Midbrain (tissue), 1 donor: ENCODE data around the gene MOCOS.

Experiments
- DNase-seq: peaks from one replicate; lab custom pipeline; 2025; lab: John Stamatoyannopoulos, UW

Gene MOCOS

DNA sequence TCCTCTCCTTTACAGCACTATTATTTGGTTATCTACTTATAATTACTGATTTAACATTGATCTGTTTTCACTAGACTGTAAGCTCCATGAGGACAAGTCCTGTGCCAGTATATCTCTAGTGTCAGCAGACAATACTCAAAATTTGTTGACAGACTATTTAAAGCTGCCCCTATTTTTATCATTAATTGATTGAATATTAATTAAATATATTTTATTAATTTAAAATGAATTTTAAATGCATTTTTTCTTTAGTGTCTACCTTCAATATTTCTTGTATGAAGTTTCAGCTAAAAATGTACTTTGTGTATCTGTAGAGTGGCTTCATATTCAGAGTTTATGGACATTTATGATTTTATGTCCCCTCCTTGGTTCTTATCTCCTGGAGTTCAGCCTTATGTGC is 83.9 kb downstream of the MOCOS start:
- no peak for DNase-seq

DNA sequence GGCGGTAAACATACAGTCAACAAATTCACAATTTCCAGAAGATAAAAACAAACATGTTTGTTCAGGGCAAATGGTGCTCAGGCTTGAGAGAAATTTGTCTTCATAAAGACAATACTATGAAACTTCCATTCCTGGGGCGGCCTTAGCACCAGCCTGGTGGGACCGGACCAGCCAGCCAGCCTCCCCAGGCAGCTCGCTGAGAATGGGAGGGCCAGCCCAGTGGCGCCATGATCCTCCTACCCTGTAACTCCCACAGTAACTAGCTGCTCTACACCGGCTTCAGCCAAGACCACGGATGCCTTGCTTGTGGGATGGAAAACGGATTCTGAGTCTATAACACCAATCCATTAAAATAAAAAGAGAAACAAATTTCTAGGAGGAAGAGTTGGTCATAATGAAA is 86.0 kb downstream of the MOCOS start:
- no peak for DNase-seq

DNA sequence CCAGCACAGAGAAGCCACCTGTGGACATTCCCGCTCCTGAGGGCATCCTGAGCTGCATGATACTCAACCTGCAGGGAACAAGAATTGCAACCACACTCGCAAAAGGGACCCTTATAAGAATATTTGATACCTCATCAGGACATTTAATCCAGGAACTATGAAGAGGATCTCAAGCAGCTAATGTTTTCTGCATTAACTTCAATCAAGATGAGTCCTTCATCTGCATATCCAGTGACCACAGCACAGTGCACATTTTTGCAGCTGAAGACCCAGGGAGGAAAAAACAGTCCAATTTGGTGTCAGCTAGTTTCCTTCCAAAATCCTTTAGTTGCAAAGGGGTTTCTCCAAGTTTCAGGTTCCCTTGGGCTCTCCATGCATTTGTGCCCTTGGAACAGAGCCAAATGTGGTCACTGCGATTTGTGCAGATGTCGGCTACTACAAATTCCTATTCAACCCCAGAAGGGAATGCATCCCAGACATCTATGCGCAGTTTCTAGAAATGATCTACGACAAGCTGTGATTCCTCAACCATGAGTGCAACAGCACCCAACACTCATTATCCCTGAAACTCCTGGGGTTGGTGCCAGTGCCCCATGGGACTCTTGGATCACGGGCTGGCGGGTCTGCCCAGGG is 86.9 kb downstream of the MOCOS start:
- DNase-seq, result no peak

DNA sequence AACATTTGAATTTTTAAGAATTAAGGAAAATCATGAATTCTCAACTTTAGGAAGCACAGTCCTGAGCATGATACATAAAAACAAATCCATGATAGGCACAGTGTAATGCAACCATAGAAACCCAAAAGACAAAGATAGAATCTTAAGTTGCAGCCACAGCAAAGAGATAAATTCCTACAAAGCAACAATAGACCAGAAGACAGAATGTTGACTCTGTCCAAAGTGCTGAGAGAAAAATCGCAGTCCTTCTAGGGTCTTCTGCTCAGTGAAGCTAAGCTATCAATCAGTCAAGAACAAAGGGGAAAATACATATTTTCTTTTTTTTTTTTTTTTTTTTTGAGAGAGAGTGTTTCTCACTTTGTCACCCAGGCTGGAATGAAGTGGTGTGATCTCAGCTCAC is 88.3 kb downstream of the MOCOS start:
- no peak for DNase-seq

DNA sequence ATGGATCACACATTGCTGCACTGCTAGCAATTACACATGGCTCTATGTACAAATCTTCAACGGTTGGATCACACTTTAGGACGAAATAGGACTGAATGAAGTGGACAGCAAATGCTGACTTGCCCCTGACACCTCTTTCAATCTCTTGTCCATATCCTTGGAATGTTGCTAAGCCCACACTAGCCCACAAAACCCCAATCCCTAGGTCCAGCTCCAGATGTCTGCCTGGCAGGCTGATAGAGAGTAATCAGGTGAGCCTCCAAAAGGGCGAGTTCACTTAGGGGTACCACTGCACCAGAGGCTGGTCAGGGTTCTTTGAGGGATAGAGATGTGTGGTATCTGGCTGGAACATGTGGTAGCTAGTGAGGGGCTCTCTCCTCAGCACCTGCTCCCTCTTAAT is 91.7 kb downstream of the MOCOS start:
- no peak for DNase-seq

DNA sequence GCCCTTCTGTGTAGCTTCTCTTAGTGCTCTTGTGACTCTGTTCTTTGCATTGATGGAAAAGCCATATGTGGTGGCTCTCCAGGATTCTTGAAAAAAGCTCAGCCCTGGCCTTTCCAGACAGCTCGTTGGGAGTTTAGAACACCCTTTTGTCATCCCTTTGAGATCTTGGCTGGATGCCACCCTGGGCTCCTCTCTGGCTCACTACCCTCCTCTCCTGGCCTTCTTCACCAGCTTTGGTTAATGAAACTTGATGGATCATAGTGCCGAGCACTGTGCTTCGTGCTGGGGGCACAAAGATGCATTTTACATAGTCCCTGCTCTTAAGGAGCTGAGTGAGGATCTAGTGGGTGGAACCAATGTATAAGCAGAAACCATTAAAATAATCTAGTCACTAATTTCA is 94.6 kb downstream of the MOCOS start:
- no peak for DNase-seq

DNA sequence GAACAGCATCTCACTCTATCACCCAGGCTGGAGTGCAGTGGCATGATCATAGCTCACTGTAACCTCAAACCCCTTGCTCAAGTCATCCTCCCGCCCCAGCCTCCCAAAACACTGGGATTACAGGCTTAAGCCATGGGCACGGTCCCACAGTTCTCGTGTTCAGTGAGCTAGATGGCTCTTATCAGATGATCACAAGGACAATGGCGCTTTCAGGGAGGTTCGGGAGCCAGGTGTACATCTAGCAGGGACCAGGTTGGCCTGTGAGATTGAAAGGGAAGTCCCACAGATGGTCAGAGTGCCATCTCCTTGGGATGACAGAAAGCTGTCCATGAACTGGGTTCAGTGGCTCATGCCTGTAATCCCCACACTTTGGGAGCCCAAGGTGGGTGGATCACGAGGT is 96.2 kb downstream of the MOCOS start:
- no peak for DNase-seq

DNA sequence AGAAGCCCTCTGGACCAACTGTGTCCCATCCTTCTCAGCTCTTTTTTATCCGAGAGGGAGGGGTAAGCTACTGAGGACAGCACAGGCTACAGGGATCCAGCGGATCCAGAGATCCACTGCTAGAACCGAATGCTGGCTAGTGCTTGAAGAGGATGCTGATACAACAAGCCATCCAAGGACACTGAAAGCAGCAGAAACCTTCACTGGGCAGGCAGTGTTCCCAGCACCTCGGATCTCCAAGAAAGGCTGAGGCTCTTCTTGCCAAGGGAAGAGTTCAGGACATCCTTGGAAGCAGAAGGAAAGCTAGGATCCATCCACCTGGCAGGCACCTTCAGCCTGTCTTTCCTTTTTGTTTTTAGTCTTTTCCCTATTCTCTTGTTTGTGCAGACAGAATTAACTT is 97.0 kb downstream of the MOCOS start:
- no peak for DNase-seq

DNA sequence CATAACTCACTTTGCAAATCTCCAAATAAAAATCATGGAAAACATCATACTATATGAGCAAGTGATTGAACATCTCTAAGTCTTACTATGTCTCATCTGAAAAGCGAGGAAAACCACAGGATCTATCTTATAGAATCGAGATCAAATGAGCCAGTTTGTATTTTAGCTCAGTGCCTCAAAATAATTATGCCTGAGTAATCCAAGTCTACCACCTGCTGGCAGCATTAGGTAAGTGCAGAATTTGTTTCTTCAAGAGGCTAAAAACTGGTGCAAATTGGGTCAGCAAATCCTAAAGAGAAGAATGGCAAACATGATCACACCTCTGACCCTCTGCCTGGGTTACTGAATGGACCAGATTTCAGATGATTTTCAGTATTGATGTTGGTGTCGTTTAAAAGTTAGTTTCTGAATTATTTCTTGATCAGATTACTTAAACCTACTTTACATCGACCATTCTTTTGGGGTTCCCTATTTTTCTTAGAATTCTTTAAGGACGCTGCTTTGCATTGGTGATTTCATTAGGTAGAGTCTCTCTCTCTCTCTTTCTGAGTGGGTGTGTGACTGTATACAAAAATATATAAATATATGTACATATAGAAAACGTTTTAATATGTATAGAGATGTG is 97.5 kb downstream of the MOCOS start:
- peak; percentile 78 for DNase-seq

DNA sequence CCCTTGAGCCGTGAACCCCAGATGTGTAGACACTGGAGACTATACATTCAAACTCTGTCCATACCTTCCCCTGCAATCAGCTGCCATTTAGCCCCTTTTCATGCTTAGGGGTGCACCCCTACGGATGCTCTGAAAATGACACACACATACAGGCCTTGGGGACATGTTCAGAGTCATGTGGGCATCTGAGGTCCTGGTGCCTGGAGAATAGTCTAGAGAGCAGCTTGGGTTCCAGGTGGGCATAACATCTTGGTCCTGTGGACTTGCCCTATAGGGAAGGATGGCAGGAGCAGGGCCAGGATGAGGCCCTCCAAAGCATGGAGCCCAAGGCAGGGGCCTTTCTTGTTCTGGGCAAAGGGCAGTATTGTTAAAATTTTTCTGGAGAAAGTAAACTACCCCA is 100.4 kb downstream of the MOCOS start:
- no peak for DNase-seq

DNA sequence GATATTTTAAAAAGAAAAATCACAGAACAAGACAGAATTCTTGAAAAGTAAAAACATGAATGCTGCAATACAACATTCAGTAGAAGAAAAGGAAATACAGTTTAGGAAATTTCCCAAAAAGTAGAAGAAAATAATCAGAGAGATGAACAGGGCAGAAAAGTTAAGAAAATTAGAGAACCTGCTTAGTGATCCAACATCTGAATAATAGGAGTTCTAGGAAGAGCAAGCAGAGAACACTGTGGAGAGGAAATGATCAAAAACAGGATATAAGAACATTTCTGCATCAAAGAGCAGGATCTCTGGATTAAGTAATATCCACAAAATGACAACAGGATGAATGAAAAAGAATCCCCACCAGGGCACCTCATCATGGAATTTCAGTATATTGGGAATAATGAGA is 101.4 kb downstream of the MOCOS start:
- DNase-seq, result no peak

DNA sequence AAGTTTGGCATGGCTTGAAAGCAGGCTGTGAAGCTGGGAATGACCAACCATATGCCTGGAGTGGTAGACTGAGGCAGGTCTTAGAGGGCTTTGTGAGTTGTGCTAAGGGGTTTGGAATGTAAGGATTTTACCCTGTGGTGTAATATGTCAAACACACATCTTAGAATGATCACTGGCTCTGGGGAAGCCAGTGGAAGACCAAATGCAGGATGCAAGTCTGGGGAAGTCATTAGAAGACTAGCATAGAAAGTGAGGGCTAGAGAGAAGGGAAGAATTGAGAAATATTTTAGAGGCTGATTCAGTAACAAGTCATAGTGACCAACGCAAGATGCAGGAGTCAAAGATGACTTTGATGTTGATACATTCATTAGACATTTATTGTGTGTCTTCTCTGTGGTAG is 106.7 kb downstream of the MOCOS start:
- no peak for DNase-seq

DNA sequence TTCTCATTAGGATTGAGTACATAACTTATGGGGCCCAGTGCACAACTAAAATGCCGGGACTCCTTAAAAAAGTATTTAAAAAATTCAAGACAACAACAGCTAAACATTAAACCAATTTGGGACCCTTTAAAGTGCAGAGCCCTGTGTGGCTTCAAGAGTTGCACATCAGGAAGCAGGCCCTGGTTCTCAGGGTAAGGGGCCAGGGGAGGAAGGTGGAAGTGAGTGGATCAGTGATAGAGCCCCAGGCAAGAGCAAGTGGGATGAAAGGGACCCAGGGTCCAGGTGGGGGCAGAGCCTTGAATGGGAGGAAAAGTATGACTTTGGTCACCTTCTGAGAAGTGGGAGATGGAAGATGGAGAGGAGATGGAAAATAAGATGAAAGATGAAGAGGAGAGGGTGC is 107.9 kb downstream of the MOCOS start:
- DNase-seq, result no peak

DNA sequence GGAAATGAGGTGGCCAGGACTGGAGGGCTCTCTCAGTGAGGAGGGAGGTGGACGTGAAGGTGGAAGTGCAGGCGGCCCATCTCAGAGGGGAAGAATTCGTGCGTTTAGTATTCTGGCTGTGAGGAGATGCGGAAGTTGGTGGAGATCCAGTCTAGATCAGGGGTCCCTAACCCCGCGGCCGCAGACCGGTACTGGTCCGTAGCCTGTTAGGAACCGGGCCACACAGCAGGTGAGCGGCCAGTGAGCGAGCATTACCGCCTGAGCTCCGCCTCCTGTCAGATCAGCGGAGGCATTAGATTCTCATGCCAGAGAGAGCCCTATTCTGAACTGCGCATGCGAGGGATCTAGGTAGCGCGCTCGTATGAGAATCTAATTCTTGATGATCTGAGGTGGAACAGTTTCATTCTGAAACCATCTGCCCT is 108.6 kb downstream of the MOCOS start:
- DNase-seq, result no peak

DNA sequence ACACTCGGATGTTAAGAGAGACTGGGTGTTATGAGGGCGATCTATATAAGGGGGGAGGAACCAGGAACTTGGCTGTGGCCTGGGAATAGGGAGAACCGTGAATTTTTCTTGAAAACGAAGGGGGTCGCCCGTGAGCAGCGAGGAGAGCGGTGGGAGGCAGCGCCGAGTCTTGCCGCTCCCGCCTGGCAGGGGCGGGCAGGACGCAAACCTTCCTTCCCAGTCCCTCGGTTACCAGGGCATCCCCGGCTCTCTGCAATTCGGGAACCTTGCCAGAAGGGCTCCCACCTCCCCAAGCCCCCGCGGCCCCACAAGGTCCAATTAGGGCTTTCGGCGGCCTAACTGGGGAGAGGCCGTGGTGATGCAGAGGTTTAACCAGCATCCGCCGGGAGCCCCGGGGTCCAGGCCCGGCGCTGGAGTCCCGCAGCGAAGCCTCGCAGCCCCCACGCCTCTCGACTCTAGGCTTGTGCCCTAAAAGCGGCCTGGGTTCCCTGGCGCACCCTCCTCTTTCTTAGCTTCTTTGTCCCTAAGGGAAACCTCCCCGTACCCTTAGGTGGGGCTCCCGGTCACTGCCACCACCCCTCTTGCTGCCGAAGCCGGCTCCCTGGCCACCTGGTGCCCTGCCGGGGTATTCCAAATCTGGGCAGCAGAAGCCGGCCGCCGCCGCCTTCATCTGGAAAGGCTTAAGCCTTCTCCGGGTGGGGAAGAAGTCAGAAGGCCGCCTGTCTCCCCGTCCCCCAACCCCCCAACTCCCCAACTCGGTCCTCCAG is 109.5 kb downstream of the MOCOS start:
- DNase-seq, result peak; percentile 70

DNA sequence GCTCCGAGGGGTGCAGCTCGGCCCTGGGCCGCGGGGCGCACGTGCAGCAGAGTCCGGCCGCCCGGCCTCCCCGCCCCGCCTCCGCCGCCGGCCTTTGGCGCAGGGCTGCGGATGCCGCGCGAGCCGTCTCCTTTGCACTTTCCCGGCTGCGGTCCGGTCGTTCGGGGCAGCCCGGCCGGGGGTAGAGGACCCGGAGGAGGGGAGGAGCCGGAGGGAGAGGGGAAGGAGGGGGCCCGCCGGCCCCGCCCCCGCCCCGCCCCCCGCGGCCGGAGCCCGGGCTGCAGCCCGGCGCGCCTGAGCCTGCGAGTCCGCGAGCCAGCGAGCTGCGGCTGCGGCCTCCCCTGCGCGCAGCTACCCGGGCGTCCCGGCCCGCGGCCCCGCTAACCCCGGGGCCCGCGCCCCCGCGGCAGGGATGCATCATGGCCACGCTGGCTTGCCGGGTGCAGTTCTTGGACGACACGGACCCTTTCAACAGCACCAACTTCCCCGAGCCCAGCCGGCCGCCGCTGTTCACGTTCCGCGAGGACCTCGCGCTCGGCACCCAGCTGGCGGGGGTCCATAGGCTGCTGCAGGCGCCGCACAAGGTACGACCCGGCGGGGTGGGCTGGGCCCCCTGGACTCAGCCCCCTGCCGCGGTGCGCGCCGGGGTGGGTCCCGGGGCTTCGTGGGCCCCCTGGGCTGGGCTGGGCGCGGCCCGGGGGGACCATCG is 110.3 kb downstream of the MOCOS start, which contains the start of gene FHOD3:
TSS of gene FHOD3 (plus strand) at position 297 of the 709 bp plus-strand sequence. CDS start at position 420, 123 bp downstream.
- peak; percentile 46 for DNase-seq

DNA sequence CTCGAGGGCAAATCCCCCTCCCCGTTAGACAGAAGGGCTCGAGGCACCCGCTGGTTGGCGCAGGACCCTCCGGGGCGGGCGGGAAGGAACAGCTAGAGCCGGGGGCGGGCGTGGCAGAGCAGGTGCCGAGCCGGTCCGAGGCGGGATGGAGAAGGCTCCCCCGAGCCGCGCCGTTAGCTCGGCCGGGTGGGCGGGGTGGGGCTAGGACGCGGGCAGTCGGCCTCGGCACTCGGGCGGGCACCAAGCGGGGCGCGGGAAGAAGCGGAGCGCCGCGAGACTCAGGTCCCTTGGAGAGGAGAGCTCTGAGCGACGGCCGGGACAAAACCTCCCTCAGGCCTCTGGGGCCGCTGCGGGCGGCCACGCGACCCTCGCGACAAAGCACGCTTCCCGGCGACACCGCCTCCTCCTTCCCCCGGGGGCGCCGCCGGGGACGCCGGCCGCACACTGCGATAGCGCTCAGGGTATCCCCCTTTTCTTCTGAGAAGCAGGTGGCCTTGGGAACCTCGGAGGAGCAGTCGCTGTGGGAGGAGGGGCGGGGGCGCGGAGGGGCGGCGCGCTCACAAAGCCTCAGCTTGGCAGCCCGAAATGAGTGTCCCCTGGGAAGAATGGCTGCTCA is 110.9 kb downstream of the MOCOS start:
- DNase-seq, result no peak

DNA sequence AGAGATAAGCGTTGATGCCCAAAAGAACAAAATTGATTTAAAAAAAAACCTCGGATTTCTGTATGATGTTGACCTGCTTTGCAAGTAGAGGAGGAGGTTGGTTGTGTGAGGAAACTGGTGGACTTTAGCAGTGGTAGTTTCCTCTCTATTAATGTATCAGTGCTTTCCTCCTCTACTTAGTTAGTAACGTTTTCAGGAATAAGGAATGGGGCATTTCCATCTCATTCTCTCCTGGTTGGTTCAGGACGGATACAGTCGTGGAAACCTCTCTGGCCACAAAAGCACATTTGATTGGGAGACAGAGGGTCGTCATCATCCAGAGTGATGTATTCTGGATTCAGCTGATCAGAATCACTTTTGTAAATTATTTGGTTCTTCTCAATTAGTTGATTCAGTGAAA is 111.7 kb downstream of the MOCOS start:
- DNase-seq, result no peak

DNA sequence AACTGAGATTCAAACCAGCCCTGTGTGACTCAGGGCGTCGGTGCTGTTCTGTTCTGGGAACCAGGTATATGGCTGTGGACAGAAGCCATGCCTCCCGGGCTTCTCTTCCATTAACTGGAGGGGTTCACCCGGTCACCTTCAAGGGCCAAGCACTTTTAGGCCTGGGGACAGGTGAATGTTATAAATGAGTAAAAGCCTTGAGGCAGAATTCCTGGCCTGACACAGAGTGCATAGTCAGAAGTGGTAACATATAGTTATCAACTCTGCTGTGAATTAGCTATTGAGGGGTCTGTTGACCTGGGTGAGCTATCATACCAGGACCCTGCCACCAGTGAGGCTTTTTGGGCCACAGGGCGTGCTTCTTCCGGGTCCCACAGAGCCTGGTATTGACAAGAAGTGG is 112.9 kb downstream of the MOCOS start:
- DNase-seq, result no peak

DNA sequence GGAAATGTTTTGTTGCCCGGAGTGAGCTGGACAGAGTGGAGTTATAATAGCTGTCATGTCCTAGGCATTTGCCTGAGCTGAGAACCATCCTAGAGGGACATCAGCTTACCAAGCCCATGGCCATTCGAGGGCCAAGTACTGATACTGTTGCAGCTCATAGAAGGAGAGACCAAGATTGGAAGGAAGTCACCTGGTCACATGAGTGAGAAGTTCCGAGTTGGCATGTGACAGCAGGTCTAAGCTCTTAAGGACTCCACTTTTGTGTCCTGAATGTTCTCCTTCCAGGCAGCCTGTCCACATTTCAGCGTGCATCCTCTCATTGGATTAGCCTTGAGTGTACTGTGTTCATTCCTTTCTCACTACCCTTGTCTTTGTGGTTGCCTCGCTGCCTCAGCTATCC is 114.6 kb downstream of the MOCOS start:
- DNase-seq, result no peak

DNA sequence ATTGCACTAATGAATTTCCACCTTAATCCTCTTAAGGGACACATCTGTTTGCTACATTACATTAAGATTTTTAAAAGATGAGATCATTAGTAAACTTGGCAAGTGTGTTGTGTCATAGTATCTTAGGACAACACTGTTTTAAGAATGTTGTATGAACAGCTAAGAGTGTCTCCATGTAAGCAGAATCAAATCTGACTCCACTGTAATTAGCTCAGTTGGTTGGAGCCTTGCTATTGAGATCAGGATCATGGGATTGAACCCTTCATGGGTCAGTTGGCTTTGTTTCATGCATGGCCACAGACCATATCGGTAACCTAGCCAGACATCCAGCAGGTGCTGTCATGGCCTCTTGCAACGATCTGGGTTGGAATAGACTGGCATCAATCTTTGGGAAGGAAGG is 115.4 kb downstream of the MOCOS start:
- DNase-seq, result no peak

DNA sequence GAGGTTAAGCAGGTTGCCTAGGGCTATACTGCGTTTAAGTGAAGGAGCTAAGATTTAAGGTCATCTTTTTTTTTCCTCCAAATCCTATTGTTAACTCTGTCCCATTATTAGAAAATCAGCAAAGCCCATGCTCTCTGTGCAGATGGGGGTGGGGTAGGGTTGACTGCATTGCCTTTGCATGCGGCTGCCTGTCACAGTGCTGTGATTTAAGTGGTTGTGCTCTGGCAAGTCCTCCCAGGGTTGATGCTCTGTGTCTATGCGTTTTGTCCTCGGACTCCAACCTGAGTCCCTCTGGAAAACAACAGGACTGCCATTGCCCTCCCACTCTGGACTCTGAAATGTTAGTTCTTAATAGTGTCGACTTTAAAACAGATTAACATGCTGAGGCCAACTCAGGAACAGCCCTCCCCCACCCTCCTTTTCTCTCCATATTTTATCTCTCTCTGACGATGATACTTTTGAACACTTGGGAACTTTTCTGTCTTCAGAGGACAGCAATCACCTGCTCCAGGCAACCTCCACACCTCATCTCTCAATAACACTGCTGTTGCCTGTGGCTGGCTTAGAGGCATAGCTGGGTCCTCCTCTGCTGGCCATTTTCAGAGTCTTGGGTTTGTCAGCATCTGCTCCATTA is 116.0 kb downstream of the MOCOS start:
- no peak for DNase-seq
